ENCODE results near the gene WDR74. TPM values are rescaled to one million over a fixed set of nuclear protein-coding genes. Genes with fewer than 3 reads are reported as not detected.

The WDR74 gene
- total RNA-seq, 2 donors from 2014 or later = 44.5 to 46.1 TPM

DNA sequence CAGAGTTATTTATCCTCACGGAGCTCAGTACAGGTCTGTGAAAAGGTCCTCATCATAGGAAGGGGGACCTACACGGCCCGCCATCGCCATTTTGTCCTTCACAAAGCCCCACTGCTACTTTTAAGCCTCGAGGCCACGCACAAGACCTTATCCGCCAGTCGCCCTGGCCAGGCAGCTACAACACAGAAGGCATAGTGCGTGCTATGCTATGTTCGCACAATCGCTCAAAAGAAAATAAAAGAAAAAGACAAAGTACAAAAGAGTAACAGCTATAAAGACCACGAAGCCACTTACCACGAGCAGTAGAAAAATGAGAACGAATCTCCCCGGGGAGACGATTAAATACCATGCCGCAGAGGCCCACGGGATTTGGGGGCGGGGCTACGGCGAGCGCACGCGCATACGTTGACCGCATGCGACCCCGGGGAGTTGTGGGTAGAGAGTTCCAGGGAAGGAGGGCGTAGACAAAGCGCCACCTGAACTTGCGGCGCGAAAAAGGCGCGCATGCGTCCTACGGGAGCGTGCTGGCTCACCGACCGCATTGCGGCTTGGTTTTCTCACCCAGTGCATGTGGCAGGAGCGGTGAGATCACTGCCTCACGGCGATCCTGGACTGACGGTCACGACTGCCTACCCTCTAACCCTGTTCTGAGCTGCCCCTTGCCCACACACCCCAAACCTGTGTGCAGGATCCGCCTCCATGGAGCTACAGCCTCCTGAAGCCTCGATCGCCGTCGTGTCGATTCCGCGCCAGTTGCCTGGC is 16.4 kb upstream of the WDR74 start:
- intact Hi-C loops (cut with DNase I) = no loop called here
- peak; percentile 95 for DNase-seq (ENCODE audit: low spot score)
- H3K27ac ChIP-seq = peak overlapping the region; percentile 65 to 79
- 2% methylated on average over 54 of the region's 54 CpGs for WGBS
- no peaks in the 10 kb centered on the region for H3K9me3 ChIP-seq
- peak overlapping the region; percentile 65 to 69 for H3K4me3 ChIP-seq
- H3K36me3 ChIP-seq = no peaks in the 10 kb centered on the region
- TF ChIP-seq, protein P1, sequence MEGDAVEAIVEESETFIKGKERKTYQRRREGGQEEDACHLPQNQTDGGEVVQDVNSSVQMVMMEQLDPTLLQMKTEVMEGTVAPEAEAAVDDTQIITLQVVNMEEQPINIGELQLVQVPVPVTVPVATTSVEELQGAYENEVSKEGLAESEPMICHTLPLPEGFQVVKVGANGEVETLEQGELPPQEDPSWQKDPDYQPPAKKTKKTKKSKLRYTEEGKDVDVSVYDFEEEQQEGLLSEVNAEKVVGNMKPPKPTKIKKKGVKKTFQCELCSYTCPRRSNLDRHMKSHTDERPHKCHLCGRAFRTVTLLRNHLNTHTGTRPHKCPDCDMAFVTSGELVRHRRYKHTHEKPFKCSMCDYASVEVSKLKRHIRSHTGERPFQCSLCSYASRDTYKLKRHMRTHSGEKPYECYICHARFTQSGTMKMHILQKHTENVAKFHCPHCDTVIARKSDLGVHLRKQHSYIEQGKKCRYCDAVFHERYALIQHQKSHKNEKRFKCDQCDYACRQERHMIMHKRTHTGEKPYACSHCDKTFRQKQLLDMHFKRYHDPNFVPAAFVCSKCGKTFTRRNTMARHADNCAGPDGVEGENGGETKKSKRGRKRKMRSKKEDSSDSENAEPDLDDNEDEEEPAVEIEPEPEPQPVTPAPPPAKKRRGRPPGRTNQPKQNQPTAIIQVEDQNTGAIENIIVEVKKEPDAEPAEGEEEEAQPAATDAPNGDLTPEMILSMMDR (IDR thresholded peaks at IDR 0.05) = peak in 2 of 4 experiments; percentile 38 to 50
- TF ChIP-seq POLR2AphosphoS5 (IDR thresholded peaks at IDR 0.05) = peak; percentile 100
- TF ChIP-seq POLR2A (IDR thresholded peaks at IDR 0.05) = peak; percentile 89
- peaks cover 19% of the 10 kb centered on the region for H3K4me1 ChIP-seq (replicated peaks)
- no peaks in the 10 kb centered on the region for H3K27me3 ChIP-seq (replicated peaks; ENCODE audit: insufficient read depth)

DNA sequence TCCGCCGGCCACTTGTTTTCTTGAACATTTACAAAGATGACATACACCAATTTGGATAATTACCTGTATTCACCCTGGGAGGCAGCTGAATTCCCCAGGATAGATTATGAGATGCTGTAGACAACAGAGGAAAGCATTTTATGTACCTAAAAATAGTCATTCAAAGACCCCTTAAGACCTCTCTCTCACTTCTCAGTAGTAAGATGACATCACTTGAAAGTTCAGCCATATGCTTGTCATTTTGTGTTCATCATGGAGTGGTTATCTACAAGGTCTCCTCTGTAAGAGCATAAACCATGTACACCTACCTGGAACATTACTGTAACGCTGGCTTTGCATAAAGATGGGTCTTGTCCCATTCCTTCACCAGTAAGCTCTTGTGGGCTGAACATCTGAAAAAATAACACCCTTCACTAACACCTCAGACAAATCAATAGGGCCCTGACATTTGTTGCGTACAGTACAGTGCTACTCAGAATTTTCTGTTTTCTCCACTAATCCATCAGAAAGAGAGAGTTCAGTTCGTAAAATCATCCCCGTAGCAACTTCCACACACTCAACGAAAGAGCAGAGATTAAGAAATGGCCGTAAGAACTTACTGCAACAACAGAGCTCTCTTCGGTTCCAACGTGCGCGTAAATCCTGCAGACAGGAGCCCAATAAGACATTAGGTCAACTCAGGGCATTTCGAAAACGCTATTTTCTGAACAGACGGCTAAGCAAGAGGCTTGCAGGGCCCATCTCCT is 15.6 kb upstream of the WDR74 start:
- Histone ChIP-seq H3K27me3 (replicated peaks; ENCODE audit: insufficient read depth) (no peaks in the 10 kb centered on the region), H3K4me1 (replicated peaks) (peaks cover 19% of the 10 kb centered on the region), H3K9me3 (no peaks in the 10 kb centered on the region), H3K27ac (peak overlapping the region; percentile 65 to 79), H3K4me3 (peak overlapping the region; percentile 65 to 69), H3K36me3 (no peaks in the 10 kb centered on the region)
- intact Hi-C loops (cut with DNase I) = no loop called here
- DNase-seq (ENCODE audit: low spot score) = no peak
- TF ChIP-seq, protein P1 (IDR thresholded peaks at IDR 0.05) = no peak
- TF ChIP-seq POLR2AphosphoS5 (IDR thresholded peaks at IDR 0.05) (no peak), POLR2A (IDR thresholded peaks at IDR 0.05) (no peak)
- WGBS = 3% methylated on average over 15 of the region's 15 CpGs

DNA sequence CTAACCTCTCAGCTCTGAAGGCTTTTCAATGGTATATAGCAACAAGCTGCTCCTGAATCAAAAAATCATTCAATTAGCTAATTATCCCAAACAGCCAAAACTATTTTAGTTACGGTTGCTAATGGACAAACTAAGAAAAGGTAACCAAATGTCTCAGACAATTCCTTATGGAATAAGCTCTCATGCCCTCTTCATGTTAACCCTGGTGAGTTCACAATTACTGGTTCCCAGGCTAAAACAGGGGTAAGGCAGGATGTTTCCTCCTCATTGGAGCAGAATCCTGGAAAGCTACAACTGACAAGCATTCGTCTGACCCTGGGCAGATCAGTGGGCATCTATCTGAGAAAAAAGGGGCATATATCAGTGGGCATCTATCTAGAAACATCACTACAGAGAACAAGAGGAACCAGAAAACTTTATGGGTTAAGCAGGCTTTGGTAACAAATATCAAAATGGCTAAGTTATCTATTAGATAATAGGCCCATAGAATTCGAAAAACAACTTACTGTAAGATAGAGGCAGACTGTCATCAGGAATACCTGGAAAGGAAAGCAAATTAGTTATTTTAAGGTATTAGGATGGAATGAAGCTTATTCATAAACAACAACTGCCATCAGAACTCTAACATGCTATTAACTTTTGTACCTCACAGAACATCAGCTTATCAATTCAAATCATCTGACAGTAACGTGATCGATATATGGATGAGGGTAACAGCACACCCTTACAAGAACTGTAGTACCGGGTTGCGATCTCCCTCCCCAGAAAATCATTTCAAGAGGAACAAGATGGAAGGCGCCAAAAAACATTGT is 14.8 kb upstream of the WDR74 start:
- Histone ChIP-seq H3K4me1 (replicated peaks) (peaks cover 19% of the 10 kb centered on the region), H3K4me3 (peak overlapping the region; percentile 65 to 69), H3K36me3 (no peaks in the 10 kb centered on the region), H3K27me3 (replicated peaks; ENCODE audit: insufficient read depth) (no peaks in the 10 kb centered on the region), H3K27ac (peak overlapping the region; percentile 65 to 79), H3K9me3 (no peaks in the 10 kb centered on the region)
- DNase-seq (ENCODE audit: low spot score) = no peak
- WGBS = 7% methylated on average over 8 of the region's 8 CpGs
- TF ChIP-seq, protein P1 (IDR thresholded peaks at IDR 0.05) = no peak
- TF ChIP-seq POLR2AphosphoS5 (IDR thresholded peaks at IDR 0.05) (no peak), POLR2A (IDR thresholded peaks at IDR 0.05) (no peak)
- intact Hi-C loops (cut with DNase I) = no loop called here

DNA sequence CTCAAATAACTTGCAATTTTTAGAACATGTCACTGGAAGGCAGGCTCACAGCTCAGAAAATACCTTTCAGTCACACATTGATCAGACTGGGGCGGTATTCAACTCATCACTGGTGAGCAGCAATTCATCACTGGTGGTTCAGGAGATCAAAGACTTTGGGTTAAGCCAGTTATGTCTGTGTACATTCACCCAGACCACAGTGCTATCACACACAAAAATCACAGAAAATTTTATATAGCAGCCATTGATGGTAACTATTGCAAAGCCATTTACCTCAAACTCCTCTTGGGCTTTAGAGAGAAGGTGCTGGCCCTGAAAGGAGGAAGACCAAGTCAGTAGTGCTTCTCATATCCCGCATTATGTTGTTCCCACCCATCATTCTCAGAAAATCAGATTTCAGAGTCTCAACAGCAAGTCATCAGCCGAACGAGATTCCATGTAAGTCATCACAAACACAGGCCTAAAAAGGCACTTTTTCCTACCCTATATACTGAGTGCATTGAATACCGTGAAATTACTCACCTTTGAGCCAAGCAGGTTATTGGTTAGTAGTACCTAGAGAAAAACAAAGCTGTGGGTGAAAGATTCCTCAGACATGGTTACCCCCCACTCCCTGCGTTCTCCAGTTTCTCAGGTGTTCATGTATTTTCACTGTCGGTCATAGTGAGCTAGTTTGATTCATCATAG is 14.0 kb upstream of the WDR74 start:
- no peak for DNase-seq (ENCODE audit: low spot score)
- peaks cover 19% of the 10 kb centered on the region for H3K4me1 ChIP-seq (replicated peaks)
- H3K36me3 ChIP-seq = no peaks in the 10 kb centered on the region
- peak overlapping the region in 1 of 2 donors; percentile 79 for H3K27ac ChIP-seq
- peak overlapping the region in 1 of 2 donors; percentile 65 for H3K4me3 ChIP-seq
- 42% methylated on average over 7 of the region's 7 CpGs for WGBS
- no peaks in the 10 kb centered on the region for H3K27me3 ChIP-seq (replicated peaks; ENCODE audit: insufficient read depth)
- TF ChIP-seq, protein P1 (IDR thresholded peaks at IDR 0.05) = no peak
- TF ChIP-seq POLR2AphosphoS5 (IDR thresholded peaks at IDR 0.05) (no peak), POLR2A (IDR thresholded peaks at IDR 0.05) (no peak)
- intact Hi-C loops (cut with DNase I) = no loop called here
- no peaks in the 10 kb centered on the region for H3K9me3 ChIP-seq
